ENCODE results near the gene FGGY.
A peak's percentile ranks its signal among the peaks of the same experiment; 100 is the strongest.
"Not testable (repeated sequence)": the region's sequence is repeated elsewhere in the genome, so short reads cannot be mapped to it uniquely, and the experiment has no call there.

Gene FGGY

DNA sequence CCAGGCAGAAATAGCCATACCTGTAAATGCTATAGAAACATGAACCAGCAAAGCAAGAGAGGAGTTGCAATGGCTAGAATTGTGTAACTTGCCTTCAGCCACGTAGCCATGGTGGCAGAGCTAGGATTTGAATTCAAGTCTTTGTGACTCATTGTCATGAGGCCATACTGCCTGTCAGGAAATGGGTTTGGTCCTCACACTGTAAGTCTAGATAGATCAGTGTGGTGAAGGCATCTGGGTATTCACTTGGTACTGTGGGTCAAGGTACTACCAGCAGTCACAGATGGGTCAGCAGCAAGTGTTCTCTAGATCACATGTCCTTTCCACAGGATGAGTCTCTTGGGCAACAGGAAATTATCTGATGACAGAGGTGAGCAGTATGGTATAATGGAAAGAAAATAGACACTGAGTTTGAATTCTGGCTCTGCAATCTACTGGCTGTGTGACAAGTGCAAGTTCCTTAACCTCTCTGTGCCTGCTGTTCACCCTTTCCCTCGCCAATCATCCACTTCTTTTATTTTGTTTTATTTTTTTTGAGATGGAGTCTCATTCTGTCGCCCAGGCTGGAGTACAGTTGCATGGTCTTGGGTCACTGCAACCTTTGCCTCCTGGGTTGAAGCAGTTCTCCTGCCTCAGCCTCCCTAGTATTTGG is 36.9 kb downstream of the FGGY start:
- DNase-seq (ENCODE audit: insufficient read length, low spot score) = no peak
- peak; percentile 11 for FAIRE-seq
- TF ChIP-seq POLR2A (IDR thresholded peaks at IDR 0.05; ENCODE audit: low read depth, low read length) = no peak

GRCh38 chr1:59340411-59341307 is 43.8 kb downstream of the FGGY start:
- no peak for TF ChIP-seq POLR2A (IDR thresholded peaks at IDR 0.05; ENCODE audit: low read depth, low read length)

DNA sequence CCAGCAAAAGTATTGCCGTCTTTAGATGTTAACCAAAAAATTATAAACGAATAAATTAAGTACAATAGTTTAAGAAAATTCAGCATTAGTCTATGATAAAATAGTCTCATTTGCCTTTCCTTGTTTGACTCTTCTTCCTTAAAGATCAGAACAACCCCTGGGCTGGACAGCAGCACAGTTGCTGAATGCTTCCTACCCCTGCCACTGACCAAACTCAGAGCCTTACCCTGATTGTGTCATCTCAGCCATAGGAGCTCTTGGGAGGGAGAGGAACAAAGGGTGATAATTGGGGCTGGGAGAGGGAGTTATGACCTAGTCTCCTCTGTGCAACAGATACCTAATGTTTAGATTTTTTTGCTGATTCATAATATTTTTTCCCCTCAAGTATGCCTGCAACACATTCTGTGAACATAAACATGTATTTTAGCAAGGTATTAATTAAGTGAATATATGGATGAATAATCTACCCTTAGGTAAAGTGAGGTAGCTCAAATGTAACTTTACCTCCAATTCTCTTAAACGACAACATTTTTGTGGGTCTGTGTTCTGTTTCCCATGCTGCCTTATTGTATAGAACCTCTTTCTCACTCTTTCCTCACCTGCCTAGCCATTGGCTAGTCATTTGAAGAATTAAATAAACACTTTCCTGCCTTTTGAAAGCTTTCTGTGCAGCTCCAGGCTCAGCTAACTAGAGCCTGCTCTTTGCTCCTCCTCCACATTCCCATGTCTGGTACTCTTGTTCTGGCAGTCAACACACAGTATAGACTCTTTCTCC is 46.1 kb downstream of the FGGY start:
- FAIRE-seq (no peak), DNase-seq (ENCODE audit: insufficient read length, low spot score) (no peak)
- TF ChIP-seq POLR2A (IDR thresholded peaks at IDR 0.05; ENCODE audit: low read depth, low read length) = no peak

More at GRCh38 chr1:59340411-59341307, 43.8 kb downstream of the FGGY start:
- FAIRE-seq (no peak), DNase-seq (ENCODE audit: insufficient read length, low spot score) (no peak)

GRCh38 chr1:59343576-59343840 is 46.6 kb downstream of the FGGY start:
- DNase-seq (ENCODE audit: insufficient read length, low spot score) (no peak), FAIRE-seq (no peak)
- no peak for TF ChIP-seq POLR2A (IDR thresholded peaks at IDR 0.05; ENCODE audit: low read depth, low read length)

- no peak for DNase-seq (ENCODE audit: insufficient read length, low spot score)
- no peak for FAIRE-seq
- no peak for TF ChIP-seq POLR2A (IDR thresholded peaks at IDR 0.05; ENCODE audit: low read depth, low read length)
Observed at GRCh38 chr1:59345221-59345620, 48.3 kb downstream of the FGGY start.

GRCh38 chr1:59346429-59346828 is 49.5 kb downstream of the FGGY start:
- DNase-seq (ENCODE audit: insufficient read length, low spot score) (no peak), FAIRE-seq (no peak)
- TF ChIP-seq POLR2A (IDR thresholded peaks at IDR 0.05; ENCODE audit: low read depth, low read length) = no peak

- no peak for FAIRE-seq
- no peak for TF ChIP-seq POLR2A (IDR thresholded peaks at IDR 0.05; ENCODE audit: low read depth, low read length)
- no peak for DNase-seq (ENCODE audit: insufficient read length, low spot score)
Observed at GRCh38 chr1:59349101-59349500, 52.2 kb downstream of the FGGY start.

DNA sequence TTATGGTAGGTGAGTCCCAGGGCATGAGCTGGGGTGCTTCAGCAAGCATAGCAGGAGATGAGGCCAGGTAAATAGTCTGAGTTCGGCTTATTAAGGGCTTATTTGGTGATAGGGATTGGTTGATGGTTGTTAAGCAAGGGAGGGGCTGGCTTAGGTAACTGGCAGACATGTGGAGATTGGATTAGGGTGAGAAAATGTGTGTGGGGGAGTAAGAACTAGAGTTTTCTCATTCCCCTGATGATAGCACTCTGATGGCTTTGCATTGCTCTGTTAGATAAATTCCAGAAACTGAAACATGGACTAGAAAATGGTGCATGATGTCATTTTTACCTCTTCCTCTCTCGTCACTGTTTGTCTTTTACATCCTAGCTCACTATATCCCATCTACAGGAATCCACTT is 53.6 kb downstream of the FGGY start:
- DNase-seq (ENCODE audit: insufficient read length, low spot score) = no peak
- FAIRE-seq = no peak
- TF ChIP-seq POLR2A (IDR thresholded peaks at IDR 0.05; ENCODE audit: low read depth, low read length) = no peak

GRCh38 chr1:59352065-59352464 is 55.2 kb downstream of the FGGY start:
- TF ChIP-seq POLR2A (IDR thresholded peaks at IDR 0.05; ENCODE audit: low read depth, low read length) = no peak
- DNase-seq (ENCODE audit: insufficient read length, low spot score) = no peak
- no peak for FAIRE-seq

DNA sequence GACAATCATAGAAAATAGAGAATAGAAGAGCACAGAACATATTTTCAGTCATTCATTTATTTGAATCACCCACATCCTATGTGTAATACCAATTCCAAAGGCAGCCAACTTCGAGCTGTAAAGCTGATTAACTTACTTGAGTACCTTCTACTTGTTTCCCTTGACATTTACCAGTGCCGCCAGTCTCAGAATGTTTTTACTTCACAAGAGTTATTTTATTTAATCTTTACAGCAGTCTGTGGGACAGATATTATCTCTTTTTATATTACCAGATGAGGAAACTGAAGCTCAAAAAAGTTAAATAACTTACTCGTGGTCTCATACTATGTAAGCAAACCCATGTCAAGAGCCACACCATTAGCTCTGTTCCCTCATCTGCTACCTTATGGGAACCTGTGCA is 56.6 kb downstream of the FGGY start:
- no peak for FAIRE-seq
- TF ChIP-seq POLR2A (IDR thresholded peaks at IDR 0.05; ENCODE audit: low read depth, low read length) = no peak

GRCh38 chr1:59354239-59354638 is 57.3 kb downstream of the FGGY start:
- not testable (repeated sequence) for FAIRE-seq; DNase-seq (ENCODE audit: insufficient read length, low spot score)

More for the DNA sequence above, 56.6 kb downstream of the FGGY start:
- DNase-seq (ENCODE audit: insufficient read length, low spot score) = no peak

DNA sequence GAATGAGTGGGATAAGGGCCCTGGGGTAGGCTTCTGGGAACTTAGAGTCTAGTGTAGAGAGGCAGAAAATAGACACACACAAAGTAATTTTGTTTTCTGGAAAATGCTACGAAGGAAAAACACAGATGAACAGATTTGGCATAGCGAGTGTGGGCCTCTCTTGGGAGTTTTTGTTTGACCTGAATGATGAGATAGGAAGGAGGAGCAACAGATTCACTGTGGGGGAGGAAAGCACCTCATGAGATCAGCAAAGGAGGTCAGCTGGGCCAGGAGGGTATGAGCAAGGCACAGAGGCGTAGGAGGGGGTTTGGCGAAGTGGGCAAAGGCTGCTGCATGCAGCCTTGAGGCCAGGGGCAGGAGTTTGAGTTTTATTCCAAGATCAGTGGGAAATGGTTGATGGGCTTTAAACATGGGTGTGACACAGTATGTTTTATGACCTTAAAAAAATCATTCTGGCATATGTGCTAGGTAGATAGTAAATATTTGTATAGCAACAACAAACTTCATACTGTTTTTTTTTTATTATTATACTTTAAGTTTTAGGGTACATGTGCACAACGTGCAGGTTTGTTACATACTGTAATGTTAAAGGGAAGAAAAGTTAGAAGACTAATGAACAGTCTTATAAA is 57.9 kb downstream of the FGGY start:
- DNase-seq (ENCODE audit: insufficient read length, low spot score) = no peak
- TF ChIP-seq POLR2A (IDR thresholded peaks at IDR 0.05; ENCODE audit: low read depth, low read length) = no peak
- no peak for FAIRE-seq

GRCh38 chr1:59355361-59355760 is 58.5 kb downstream of the FGGY start:
- TF ChIP-seq POLR2A (IDR thresholded peaks at IDR 0.05; ENCODE audit: low read depth, low read length) = no peak
- no peak for FAIRE-seq
- DNase-seq (ENCODE audit: insufficient read length, low spot score) = no peak

GRCh38 chr1:59356627-59357026 is 59.7 kb downstream of the FGGY start:
- no peak for FAIRE-seq
- DNase-seq (ENCODE audit: insufficient read length, low spot score) = no peak
- TF ChIP-seq POLR2A (IDR thresholded peaks at IDR 0.05; ENCODE audit: low read depth, low read length) = no peak
